ENCODE measurements around the gene ZSCAN32.

Gene ZSCAN32

DNA sequence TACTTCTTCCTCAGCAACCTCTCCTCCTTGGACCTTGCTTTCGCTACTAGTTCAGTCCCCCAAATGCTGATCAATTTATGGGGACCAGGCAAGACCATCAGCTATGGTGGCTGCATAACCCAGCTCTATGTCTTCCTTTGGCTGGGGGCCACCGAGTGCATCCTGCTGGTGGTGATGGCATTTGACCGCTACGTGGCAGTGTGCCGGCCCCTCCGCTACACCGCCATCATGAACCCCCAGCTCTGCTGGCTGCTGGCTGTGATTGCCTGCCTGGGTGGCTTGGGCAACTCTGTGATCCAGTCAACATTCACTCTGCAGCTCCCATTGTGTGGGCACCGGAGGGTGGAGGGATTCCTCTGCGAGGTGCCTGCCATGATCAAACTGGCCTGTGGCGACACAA, 44.7 kb downstream of the ZSCAN32 start:
- DNase-seq (ENCODE audit: low spot score), result no peak

DNA sequence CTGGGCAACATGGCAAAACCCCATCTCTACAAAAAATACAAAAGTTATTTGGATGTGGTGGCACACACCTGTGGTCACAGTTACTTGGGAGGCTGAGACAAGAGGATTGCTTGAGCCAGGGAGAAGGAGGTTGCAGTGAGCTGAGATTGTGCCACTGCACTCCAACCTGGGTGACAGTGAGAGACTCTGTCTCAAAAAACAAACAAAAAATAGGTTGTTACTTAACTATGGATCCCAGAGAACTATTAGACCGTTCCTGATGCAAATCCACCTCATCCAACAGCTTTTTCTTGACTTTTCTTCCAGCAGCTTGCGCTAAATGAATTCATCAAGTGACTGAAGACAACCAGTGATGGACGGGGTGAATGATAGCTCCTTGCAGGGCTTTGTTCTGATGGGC, 45.2 kb downstream of the ZSCAN32 start, which contains the start of gene OR2C1:
OR2C1 (plus strand) TSS at position 301 of the 400 bp plus-strand sequence; CDS start at position 353, 52 bp downstream.
- DNase-seq (ENCODE audit: low spot score), result no peak

DNA sequence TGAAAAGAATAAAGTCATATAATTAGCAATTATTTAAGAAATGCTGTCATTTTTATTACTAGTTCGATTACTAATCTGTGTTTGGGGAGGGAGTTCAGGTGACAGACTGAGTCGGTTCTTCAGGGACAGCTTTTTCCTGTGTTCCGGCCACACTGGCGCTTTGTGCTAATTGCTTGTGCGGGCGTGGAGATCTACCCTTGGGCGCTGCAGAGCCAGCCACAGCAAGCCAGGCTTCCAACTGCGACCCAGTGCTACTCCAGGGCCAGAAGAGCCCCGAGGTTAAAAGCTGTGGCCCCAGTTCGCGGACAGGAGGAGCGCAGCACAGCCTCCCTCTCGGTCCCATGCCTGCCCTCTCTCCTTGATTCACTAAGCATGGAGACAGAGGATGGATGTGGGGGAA, 51.6 kb downstream of the ZSCAN32 start:
- no peak for DNase-seq (ENCODE audit: low spot score)

DNA sequence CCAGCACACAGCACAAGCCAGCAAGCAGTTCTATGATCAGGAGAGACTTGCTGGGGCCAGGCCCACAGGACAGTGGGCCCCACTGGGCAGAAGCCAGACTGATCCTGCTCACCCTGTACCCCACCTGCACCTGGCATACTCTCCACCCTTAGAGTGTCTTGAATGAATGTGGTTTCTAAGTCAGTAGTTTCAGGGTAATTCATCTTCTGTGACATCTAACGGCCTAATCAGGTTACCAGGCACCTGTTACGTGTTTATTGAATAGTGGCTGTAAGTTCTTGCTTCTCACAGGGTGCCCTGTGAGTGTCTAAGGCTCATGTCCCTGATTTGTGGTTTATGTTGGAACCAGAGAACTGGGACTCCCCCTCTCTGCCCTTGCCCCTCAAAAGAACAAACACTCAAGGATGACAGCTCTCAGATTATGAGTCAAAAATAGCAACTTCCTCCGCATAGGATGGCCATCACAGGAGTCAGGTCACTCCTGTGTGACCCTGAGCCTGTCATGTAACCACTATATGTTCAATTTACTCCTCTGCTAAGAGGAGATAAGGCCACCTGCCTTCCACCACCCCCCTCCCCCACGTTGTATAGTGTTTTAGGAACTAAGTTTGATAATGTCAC, 52.1 kb downstream of the ZSCAN32 start:
- no peak for DNase-seq (ENCODE audit: low spot score)

DNA sequence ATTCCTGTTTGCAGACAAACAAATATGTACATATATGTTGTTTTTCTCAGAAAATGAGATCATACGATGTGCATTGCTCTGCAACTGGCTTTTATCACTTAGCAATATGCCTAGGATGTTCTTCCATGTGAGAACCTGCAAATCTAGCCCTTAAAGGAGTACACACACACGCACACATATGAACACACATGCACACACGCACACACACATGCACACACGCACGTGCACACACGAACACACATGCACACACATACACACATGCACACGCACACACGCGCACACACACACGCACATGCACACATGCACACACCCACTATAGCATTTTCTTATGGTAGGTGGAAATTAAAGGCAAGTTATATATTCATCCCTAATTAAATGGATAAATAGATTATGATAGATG, 53.2 kb downstream of the ZSCAN32 start:
- DNase-seq (ENCODE audit: low spot score), result no peak

DNA sequence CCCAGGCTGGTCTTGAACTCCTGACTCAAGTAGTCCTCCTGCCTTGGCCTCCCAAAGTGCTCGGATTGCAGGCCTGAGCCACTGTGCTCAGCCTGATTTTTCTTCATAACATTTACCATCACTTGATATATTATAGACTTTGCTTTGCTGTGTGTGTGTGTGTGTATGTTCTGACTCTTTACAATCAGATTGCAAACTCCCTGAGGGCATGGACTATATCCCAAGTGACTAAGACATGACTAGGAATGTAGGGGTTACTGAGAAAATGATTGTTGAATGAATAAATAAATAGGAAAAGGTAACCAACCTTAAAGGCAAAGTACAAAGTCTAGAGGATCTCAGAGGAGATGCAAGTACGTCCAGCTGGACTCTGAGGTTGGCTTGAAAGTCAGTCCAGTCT, 54.8 kb downstream of the ZSCAN32 start:
- DNase-seq (ENCODE audit: low spot score), result no peak
